ENCODE results near the gene BIN1.

DNA sequence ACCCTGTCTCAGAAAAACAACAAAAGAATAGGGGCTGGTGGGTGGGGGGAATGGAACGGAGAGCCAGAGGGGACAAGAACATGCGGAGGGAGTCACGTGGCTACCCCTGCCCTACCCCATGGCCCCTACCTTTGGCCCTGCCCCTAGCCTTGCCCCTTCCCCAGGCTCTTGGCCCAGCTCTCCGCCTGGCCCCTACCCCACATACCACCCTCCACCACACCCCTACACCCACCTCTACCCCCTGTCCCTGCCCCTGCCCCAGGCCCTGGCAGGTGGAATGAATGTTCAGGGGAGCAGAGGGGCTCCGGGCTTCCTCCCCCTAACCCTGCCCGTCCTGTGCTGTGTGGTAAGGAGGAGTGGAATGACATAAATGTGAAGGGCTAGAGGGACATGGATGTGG, 15.1 kb downstream of the BIN1 start:
- TF ChIP-seq, protein P1, sequence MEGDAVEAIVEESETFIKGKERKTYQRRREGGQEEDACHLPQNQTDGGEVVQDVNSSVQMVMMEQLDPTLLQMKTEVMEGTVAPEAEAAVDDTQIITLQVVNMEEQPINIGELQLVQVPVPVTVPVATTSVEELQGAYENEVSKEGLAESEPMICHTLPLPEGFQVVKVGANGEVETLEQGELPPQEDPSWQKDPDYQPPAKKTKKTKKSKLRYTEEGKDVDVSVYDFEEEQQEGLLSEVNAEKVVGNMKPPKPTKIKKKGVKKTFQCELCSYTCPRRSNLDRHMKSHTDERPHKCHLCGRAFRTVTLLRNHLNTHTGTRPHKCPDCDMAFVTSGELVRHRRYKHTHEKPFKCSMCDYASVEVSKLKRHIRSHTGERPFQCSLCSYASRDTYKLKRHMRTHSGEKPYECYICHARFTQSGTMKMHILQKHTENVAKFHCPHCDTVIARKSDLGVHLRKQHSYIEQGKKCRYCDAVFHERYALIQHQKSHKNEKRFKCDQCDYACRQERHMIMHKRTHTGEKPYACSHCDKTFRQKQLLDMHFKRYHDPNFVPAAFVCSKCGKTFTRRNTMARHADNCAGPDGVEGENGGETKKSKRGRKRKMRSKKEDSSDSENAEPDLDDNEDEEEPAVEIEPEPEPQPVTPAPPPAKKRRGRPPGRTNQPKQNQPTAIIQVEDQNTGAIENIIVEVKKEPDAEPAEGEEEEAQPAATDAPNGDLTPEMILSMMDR (IDR thresholded peaks at IDR 0.05) = no peak
- no peak for TF ChIP-seq POLR2A (IDR thresholded peaks at IDR 0.05)
